22Rv1 (cell line): ENCODE measurements around the gene FOXG1.

ENCODE experiments used
- ZFX ChIP-seq: fragments of 450-650 bp; IDR thresholded peaks from 2 replicates; pipeline ENCODE4 v1.6.1; 2017; ENCODE audit warnings: antibody characterized with exemption, borderline replicate concordance
- TF ChIP-seq, protein P1 (sequence below): fragments of 450-650 bp; IDR thresholded peaks from 2 replicates; pipeline ENCODE4 v1.5.1; 2017; ENCODE audit warnings: mild to moderate bottlenecking

DNA sequence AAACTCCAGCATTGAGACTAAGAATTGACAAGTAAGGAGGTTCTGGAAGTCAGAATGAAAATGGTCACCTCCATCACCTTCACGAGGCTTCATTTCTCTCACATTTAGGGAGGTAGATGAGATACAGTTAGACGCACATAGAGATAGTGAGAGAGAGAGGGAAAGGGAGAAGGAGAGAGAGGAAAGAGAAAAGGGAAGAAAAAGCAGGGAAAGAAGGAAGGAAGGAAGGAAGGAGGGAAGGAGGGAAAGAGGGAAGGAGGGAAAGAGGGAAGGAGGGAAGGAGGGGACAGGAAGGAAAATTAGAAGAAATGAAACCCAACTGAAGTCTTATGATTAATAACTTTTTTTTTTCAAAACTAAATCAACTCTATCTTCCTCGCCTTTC, 10.7 kb upstream of the FOXG1 start:
- TF ChIP-seq, protein P1, sequence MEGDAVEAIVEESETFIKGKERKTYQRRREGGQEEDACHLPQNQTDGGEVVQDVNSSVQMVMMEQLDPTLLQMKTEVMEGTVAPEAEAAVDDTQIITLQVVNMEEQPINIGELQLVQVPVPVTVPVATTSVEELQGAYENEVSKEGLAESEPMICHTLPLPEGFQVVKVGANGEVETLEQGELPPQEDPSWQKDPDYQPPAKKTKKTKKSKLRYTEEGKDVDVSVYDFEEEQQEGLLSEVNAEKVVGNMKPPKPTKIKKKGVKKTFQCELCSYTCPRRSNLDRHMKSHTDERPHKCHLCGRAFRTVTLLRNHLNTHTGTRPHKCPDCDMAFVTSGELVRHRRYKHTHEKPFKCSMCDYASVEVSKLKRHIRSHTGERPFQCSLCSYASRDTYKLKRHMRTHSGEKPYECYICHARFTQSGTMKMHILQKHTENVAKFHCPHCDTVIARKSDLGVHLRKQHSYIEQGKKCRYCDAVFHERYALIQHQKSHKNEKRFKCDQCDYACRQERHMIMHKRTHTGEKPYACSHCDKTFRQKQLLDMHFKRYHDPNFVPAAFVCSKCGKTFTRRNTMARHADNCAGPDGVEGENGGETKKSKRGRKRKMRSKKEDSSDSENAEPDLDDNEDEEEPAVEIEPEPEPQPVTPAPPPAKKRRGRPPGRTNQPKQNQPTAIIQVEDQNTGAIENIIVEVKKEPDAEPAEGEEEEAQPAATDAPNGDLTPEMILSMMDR, result no peak
- TF ChIP-seq ZFX, result no peak
